HG03060 (cell line): Measurements from ENCODE around the gene ASIP.
"Not testable (repeated sequence)": the region's sequence is repeated elsewhere in the genome, so short reads cannot be mapped to it uniquely, and the experiment has no call there.

ENCODE experiments used
- ATAC-seq: cut with Tn5 transposase; IDR thresholded peaks from one replicate; pipeline ENCODE4 v1.9.1; 2021; ENCODE audit warnings: low read depth, moderate number of reproducible peaks; ENCODE audit not compliant: unreplicated experiment

The ASIP gene

GRCh38 chr20:34282041-34282440 is 40.8 kb downstream of the ASIP start:
- ATAC-seq: no peak

GRCh38 chr20:34283844-34284243 is 42.6 kb downstream of the ASIP start:
- ATAC-seq: no peak

GRCh38 chr20:34285450-34285849 is 44.2 kb downstream of the ASIP start:
- no peak for ATAC-seq

GRCh38 chr20:34287500-34287899 is 46.3 kb downstream of the ASIP start:
- not testable (repeated sequence) for ATAC-seq

DNA sequence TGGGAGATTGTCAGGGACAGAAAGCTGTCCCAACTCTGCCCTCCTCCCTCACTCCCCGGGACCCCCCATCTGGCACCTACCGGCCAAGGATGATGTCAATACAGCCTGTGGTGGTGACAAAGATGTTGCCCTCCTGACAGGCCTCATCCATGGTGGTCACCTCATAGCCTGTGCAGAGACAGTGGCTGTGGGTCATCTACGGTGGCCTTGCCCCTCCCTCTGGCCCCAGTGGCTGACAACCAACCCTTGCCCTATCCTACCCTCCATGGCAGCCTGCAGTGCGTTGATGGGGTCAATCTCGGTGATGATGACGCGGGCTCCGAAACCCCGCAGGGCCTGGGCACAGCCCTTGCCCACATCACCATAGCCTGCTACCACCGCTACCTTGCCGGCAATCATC is 49.2 kb downstream of the ASIP start:
- ATAC-seq: no peak

GRCh38 chr20:34292496-34292895 is 51.3 kb downstream of the ASIP start:
- ATAC-seq: no peak

DNA sequence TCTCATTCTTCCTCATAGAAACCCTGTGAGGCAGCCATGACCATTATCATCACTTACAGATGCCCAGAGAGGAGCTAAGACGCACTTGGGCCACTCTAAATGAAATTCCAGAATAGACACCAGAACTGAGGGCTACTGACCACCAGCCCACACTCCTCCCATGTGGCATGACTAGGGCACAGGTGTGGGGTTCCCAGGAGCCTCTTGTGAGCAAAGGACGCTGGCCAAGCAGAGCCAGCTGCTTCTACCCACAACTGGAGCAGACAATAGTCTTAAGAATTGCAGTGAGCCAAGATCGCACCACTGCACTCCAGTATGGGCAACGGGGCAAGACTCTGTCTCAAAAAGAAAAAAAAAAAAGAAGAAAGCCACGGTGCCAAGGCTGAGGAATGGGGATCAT is 51.9 kb downstream of the ASIP start:
- no peak for ATAC-seq

- no peak for ATAC-seq
Observed at GRCh38 chr20:34293589-34293988, 52.4 kb downstream of the ASIP start.

- no peak for ATAC-seq
Observed at GRCh38 chr20:34294563-34294962, 53.3 kb downstream of the ASIP start.

DNA sequence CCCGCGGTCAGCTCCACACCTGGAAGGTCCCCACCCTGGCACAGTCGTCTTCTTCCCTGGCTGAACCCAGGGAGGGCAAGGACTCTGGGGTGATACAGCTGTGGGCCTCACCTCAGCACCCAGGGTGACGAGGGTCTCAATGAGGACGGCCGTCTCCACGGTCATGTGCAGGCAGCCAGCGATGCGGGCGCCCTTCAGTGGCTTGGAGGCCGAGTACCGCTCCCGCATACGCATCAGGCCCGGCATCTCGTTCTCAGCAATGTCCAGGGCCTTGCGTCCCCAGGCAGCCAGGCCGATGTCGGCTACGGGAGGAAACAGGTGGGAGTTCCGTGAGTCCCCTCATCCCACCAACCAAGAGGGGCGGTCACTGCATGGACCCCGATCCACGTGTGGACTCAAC is 54.1 kb downstream of the ASIP start:
- ATAC-seq: no peak

DNA sequence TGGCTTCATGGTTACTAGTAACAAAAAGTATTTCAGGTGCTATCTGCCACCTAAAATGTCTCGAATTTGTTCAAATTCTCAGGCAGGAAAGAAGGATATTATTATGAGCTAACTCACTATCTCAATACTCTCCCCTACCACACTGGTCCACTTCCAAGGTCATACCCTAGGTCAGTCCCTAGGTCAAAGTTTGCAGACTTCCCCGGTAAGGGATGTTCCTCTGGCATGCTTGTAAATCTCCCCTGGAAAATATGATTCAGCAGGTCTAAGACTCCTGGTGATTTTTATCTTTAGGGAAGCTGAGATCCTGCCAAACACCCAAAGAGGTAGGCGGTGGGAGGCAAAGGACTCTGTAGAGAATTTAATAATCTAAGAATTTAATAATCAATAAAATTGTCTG is 55.2 kb downstream of the ASIP start:
- no peak for ATAC-seq

DNA sequence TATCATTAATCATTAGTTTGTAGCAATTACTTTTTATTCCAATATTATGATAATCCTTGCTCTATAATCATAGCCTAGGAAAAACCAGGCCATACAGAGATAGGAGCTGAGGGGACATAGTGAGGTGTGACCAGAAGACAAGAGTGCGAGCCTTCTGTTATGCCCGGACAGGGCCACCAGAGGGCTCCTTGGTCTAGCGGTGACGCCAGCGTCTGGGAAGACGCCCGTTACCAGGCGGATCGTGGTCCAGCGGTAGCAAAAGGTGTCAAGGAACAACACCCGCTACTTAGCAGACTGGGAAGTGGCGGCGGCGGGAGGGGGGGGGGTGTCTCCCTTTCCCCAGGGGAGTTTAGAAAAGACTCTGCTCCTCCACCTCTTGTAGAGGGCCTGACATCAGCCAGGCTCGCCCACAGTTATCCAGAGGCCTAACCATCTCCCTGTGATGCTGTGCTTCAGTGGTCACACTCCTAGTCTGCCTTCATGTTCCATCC is 57.1 kb downstream of the ASIP start:
- not testable (repeated sequence) for ATAC-seq

GRCh38 chr20:34299556-34300255 is 58.5 kb downstream of the ASIP start:
- no peak for ATAC-seq

GRCh38 chr20:34300256-34300806 is 59.1 kb downstream of the ASIP start:
- no peak for ATAC-seq

GRCh38 chr20:34300809-34301586 is 59.8 kb downstream of the ASIP start:
- no peak for ATAC-seq

GRCh38 chr20:34301587-34302311 is 60.5 kb downstream of the ASIP start:
- ATAC-seq: no peak

GRCh38 chr20:34302312-34302722 is 61.1 kb downstream of the ASIP start:
- ATAC-seq: no peak

GRCh38 chr20:34302723-34303533 is 61.7 kb downstream of the ASIP start, which contains the start of gene AHCY:
AHCY (minus strand) TSS chr20:34303355; CDS start chr20:34303270, 85 bp downstream.
- peak; percentile 86 for ATAC-seq

DNA sequence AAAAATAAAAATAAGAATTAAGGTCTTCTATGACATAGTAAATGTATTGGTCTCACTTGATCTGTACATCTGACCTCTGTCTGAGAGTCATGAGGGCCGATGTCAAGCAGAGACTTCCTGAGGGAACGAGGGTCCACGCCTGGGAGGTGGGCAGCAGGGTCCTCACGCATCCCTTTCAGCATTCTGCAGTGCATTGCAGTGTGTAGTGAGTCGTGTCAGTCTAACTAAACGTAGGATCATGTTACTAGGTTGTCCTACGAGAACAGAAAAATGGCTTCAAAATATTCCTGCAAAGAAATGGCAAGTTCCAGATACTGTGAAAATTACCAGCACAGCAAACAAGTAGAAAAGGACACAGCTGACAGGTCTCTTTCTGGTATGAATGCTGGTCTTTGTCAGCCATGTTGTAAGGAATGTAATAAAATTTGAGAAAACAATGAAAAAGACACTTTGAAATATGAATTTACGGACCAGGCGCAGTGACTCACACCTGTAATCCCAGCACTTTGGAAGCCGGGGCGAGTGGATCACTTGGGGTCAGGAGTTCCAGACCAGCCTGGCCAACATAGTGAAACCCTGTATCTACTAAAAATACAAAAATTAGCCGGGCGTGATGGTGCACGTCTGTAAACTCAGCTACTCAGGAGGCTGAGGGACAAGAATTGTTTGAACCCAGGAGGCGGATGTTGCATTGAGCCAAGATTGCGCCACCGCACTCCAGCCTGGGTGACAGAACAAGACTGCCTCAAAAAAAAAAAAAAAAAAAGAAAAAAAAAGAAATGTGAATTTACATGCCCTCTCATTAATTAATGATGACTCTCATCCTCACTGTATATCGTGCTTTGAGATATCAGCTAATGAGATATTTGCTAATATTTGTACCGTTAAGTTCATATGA is 64.4 kb downstream of the ASIP start:
- no peak for ATAC-seq
